Endothelial cell of umbilical vein (primary cell): ENCODE results near the gene HNRNPC. TPM values are rescaled to one million over a fixed set of nuclear protein-coding genes. Genes with fewer than 3 reads are reported as not detected.

ENCODE experiments used
- BruUV-seq: library from RNA; stranded (reverse); fragments of 400-500 nt; replicated peaks from 2 replicates; lab custom pipeline; 2021; lab: Mats Ljungman, UMichigan
- CTCF ChIA-PET: fragments of 300-600, 350-600 bp; sonication (Branson Sonifier 250); formaldehyde crosslinking; loops from one replicate; lab custom pipeline; 2021; ENCODE audit warnings: antibody characterized with exemption, inconsistent platforms; lab: Charles Lee
- POLR2A ChIA-PET: fragments of 300-600, 350-600 bp; sonication (Branson Sonifier 250); formaldehyde crosslinking; loops from one replicate; lab custom pipeline; 2021; ENCODE audit warnings: antibody characterized with exemption, inconsistent platforms; lab: Charles Lee
- DNase-seq: peaks from one replicate; pipeline ENCODE4 v3.0.0-alpha.2; 2011; ENCODE audit warnings: low read depth, low spot score
- FAIRE-seq: peaks from 2 replicates; lab custom pipeline; 2011; peaks lifted over from hg19 to GRCh38; lab: Jason Lieb, UNC
- H2AFZ ChIP-seq: 2 replicates; pipeline ENCODE4 v1.6.0; 2012; ENCODE audit warnings: low read depth, low read length, control low read depth, inconsistent platforms
- H3K27ac ChIP-seq: 2 replicates; pipeline ENCODE4 v1.5.1; 2011; ENCODE audit warnings: low read depth, mild to moderate bottlenecking, control low read depth, low read length, moderate library complexity; ENCODE audit not compliant: insufficient read depth
- H3K27me3 ChIP-seq, 2 experiments: 2 replicates each; pipeline versions ENCODE4 v1.6.0 to v1.6.1; 2011; ENCODE audit warnings: low read length in 2 of 2, mixed read lengths in 1 of 2; ENCODE audit not compliant: control insufficient read depth in 2 of 2, insufficient read depth in 2 of 2
- H3K36me3 ChIP-seq, 2 experiments: 2 replicates in 1 of 2; 3 replicates in 1 of 2; pipeline ENCODE4 v1.5.1; 2011; ENCODE audit warnings: low read length in 2 of 2, mild to moderate bottlenecking in 1 of 2, moderate library complexity in 1 of 2; ENCODE audit not compliant: control insufficient read depth in 2 of 2, insufficient read depth in 2 of 2; ENCODE audit errors: extremely low read depth in 1 of 2
- H3K4me1 ChIP-seq: 3 replicates; pipeline ENCODE4 v1.5.1; 2011; ENCODE audit warnings: mild to moderate bottlenecking, low read length; ENCODE audit not compliant: control insufficient read depth, insufficient read depth; ENCODE audit errors: extremely low read depth
- H3K4me2 ChIP-seq: 2 replicates; pipeline ENCODE4 v1.6.1; 2011; ENCODE audit warnings: low read length, control low read depth, mixed read lengths; ENCODE audit not compliant: insufficient read depth
- H3K4me3 ChIP-seq, 3 experiments: fragments of 200-600 bp in 1 of 3; sonication (generic), shearing (Covaris generic) in 1 of 3; replicated peaks in 1 of 3; 2 replicates each; pipeline ENCODE4 v1.5.1; 2011 to 2016; ENCODE audit warnings: control low read depth in 3 of 3, low read length in 3 of 3, mild to moderate bottlenecking in 2 of 3, inconsistent platforms in 1 of 3, low read depth in 1 of 3, moderate library complexity in 1 of 3; ENCODE audit not compliant: insufficient read depth in 1 of 3
- H3K79me2 ChIP-seq: 2 replicates; pipeline ENCODE4 v1.6.0; 2012; ENCODE audit warnings: low read length, inconsistent platforms; ENCODE audit not compliant: control insufficient read depth, insufficient read depth
- H3K9ac ChIP-seq: replicated peaks from 2 replicates; pipeline ENCODE3; 2011; ENCODE audit warnings: low read length, control low read depth; ENCODE audit not compliant: insufficient read depth; ENCODE audit errors: extremely low read depth
- H3K9me1 ChIP-seq: replicated peaks from 3 replicates; pipeline ENCODE4 v1.6.0; 2011; ENCODE audit warnings: mild to moderate bottlenecking, low read length; ENCODE audit not compliant: control insufficient read depth, insufficient read depth; ENCODE audit errors: extremely low read depth
- H3K9me3 ChIP-seq: replicated peaks from 2 replicates; pipeline ENCODE4 v1.5.1; 2012; ENCODE audit warnings: low read length, inconsistent platforms; ENCODE audit not compliant: control insufficient read depth, insufficient read depth
- H4K20me1 ChIP-seq: replicated peaks from 2 replicates; pipeline ENCODE3; 2011; ENCODE audit warnings: mild to moderate bottlenecking, low read length; ENCODE audit not compliant: control insufficient read depth, insufficient read depth; ENCODE audit errors: extremely low read depth
- CTCF ChIP-seq, 2 donors: IDR thresholded peaks; 1 replicate in 1 of 2; 2 replicates in 1 of 2; pipeline ENCODE4 v1.5.1; 2011; ENCODE audit warnings: low read length in 2 of 2, mild to moderate bottlenecking in 2 of 2, moderate library complexity in 2 of 2, control low read depth in 1 of 2, inconsistent platforms in 1 of 2, low read depth in 1 of 2; ENCODE audit not compliant: insufficient read depth in 1 of 2; ENCODE audit errors: extremely low read depth in 1 of 2
- EZH2 ChIP-seq: IDR thresholded peaks from 2 replicates; pipeline ENCODE4 v1.6.1; 2012; ENCODE audit warnings: borderline replicate concordance, low read depth, mild to moderate bottlenecking, moderate library complexity, low read length, inconsistent platforms; ENCODE audit not compliant: severe bottlenecking
- FOS ChIP-seq: IDR thresholded peaks from 2 replicates; pipeline ENCODE4 v1.6.1; 2011; ENCODE audit warnings: mild to moderate bottlenecking, low read length, moderate library complexity, borderline replicate concordance; ENCODE audit not compliant: insufficient read depth
- GATA2 ChIP-seq: IDR thresholded peaks from 2 replicates; pipeline ENCODE4 v1.7.0; 2011; ENCODE audit warnings: low read depth, mild to moderate bottlenecking, moderate library complexity, mixed read lengths, low read length; ENCODE audit not compliant: insufficient read length, insufficient read depth
- JUN ChIP-seq: IDR thresholded peaks from 2 replicates; pipeline ENCODE4 v1.6.1; 2011; ENCODE audit warnings: borderline replicate concordance, low read depth; ENCODE audit not compliant: insufficient read length, insufficient read depth
- MAX ChIP-seq: IDR thresholded peaks from 2 replicates; pipeline ENCODE4 v1.6.1; 2011; ENCODE audit not compliant: insufficient read depth, insufficient read length
- POLR2A ChIP-seq: IDR thresholded peaks from 2 replicates; pipeline ENCODE4 v1.6.1; 2012; ENCODE audit warnings: low read depth, mild to moderate bottlenecking, control low read depth, low read length
- POLR2AphosphoS5 ChIP-seq: IDR thresholded peaks from 2 replicates; pipeline ENCODE4 v1.6.1; 2012; ENCODE audit warnings: low read depth, mild to moderate bottlenecking, control low read depth, low read length, moderate library complexity; ENCODE audit not compliant: insufficient read depth
- dilution Hi-C: fragments of 300-500 bp; cut with MboI; formaldehyde crosslinking; loops from one replicate; pipeline ENCODE4 v1.15.0; 2019; ENCODE audit warnings: low sequenced_read_pairs; ENCODE audit not compliant: extremely low pct_ligation_motif_present
- intact Hi-C: fragments of 100-400 bp; cut with micrococcal nuclease; formaldehyde crosslinking; loops from one replicate; pipeline ENCODE4 v1.10.0; 2022
- polyA plus RNA-seq, 4 experiments: library from polyadenylated mRNA; depleted of rRNA in 3 of 4; stranded (reverse) in 3 of 4; unstranded in 1 of 4; fragments of >200 nt; gene quantifications; 2 replicates each; pipeline versions ENCODE4 v1.2.1 to v1.2.3, GENCODE V29; 2011 to 2012; ENCODE audit warnings: missing spikeins in 1 of 4
- total RNA-seq: library from RNA; stranded (reverse); gene quantifications from 2 replicates; pipeline ENCODE4 v1.2.3, GENCODE V29; 2021

HNRNPC gene
- total and polyA plus RNA-seq, 2 donors (not counting 3 experiments of a cell fraction or from before 2014, with no cell fraction given): 531 to 674 TPM

- H3K36me3 ChIP-seq: peaks cover 38 to 66% of the 10 kb centered on the region in 2 experiments
- ChIA-PET POLR2A (no interaction called here), CTCF (no interaction called here)
- no peak for TF ChIP-seq CTCF (IDR thresholded peaks at IDR 0.05; ENCODE audit: extremely low read depth in 1 of 2, insufficient read depth in 1 of 2, low read depth in 1 of 2, low read length in 2 of 2)
- TF ChIP-seq JUN: no peak
- TF ChIP-seq FOS: no peak
- no peak for TF ChIP-seq POLR2A
- no peak for TF ChIP-seq POLR2AphosphoS5
- TF ChIP-seq GATA2: no peak
- no peak for TF ChIP-seq MAX
- TF ChIP-seq EZH2: no peak
- BruUV-seq: no TSS peak
- H3K4me1 ChIP-seq: no peaks in the 10 kb centered on the region
- no peak overlapping the region for H3K4me3 ChIP-seq
- peaks cover 17% of the 10 kb centered on the region for H3K79me2 ChIP-seq
- no peaks in the 10 kb centered on the region for H3K27me3 ChIP-seq
- no peaks in the 10 kb centered on the region for H3K9me3 ChIP-seq
- H4K20me1 ChIP-seq: peaks cover 10% of the 10 kb centered on the region
- intact Hi-C loops (no loop called here), dilution Hi-C loops (no loop called here)
- H2AFZ ChIP-seq: no peak overlapping the region
- no peak for FAIRE-seq
- no peak overlapping the region for H3K27ac ChIP-seq
- no peak for DNase-seq
- H3K9ac ChIP-seq: no peak overlapping the region
- H3K4me2 ChIP-seq: no peak overlapping the region
- no peaks in the 10 kb centered on the region for H3K9me1 ChIP-seq
Measured at GRCh38 chr14:21208554-21208953, 60.7 kb downstream of the HNRNPC start.
